Vagina (tissue), 2 donors: ENCODE measurements around the gene ASXL2. TPM values are rescaled to one million over a fixed set of nuclear protein-coding genes. Genes with fewer than 3 reads are reported as not detected.

Experiments used
- DNase-seq, 2 donors: peaks; one replicate each; pipeline ENCODE4 v3.0.0-alpha.2; 2017; ENCODE audit errors: extremely low spot score in 2 of 2
- H3K27ac ChIP-seq: fragments of 200-600 bp; sonication (generic); one replicate; pipeline ENCODE4 v1.5.1; 2019
- H3K27me3 ChIP-seq: fragments of 200-600 bp; sonication (generic); one replicate; pipeline ENCODE4 v1.5.1; 2019
- H3K36me3 ChIP-seq, 2 donors: fragments of 200-600 bp; sonication (generic); one replicate each; pipeline ENCODE4 v1.5.1; 2017 to 2019
- H3K4me1 ChIP-seq: fragments of 200-600 bp; sonication (generic); one replicate; pipeline ENCODE4 v1.5.1; 2019
- H3K4me3 ChIP-seq, 2 donors: fragments of 200-600 bp; sonication (generic); 1 replicate in 1 of 2; 2 replicates in 1 of 2; pipeline ENCODE4 v1.5.1; 2016 to 2019
- H3K9me3 ChIP-seq: fragments of 200-600 bp; sonication (generic); one replicate; pipeline ENCODE4 v1.5.1; 2019
- CTCF ChIP-seq, 3 experiments: fragments of 450-650 bp in 2 of 3; fragments of 200-600 bp in 1 of 3; sonication (generic) in 1 of 3; IDR thresholded peaks; one replicate each; pipeline ENCODE4 v1.5.1; 2017 to 2019; ENCODE audit warnings: antibody characterized with exemption in 3 of 3, mild to moderate bottlenecking in 2 of 3, moderate library complexity in 2 of 3
- POLR2A ChIP-seq, 2 donors: fragments of 450-650 bp; IDR thresholded peaks; one replicate each; pipeline ENCODE4 v1.6.1; 2017; ENCODE audit warnings: antibody characterized with exemption in 2 of 2, mild to moderate bottlenecking in 2 of 2, moderate library complexity in 2 of 2
- POLR2AphosphoS5 ChIP-seq, 2 donors: sonication (generic); formaldehyde crosslinking; IDR thresholded peaks; one replicate each; pipeline ENCODE4 v1.9.0; 2017; ENCODE audit warnings: antibody characterized with exemption in 2 of 2, mild to moderate bottlenecking in 2 of 2, low read depth in 1 of 2; ENCODE audit not compliant: insufficient read depth in 1 of 2
- intact Hi-C: fragments of 100-400 bp; cut with DNase I; formaldehyde crosslinking; loops from one replicate; pipeline ENCODE4 v1.15.1; 2023
- total RNA-seq: library from RNA; depleted of rRNA; stranded (reverse); fragments of >200 nt; gene quantifications from one replicate; pipeline ENCODE4 v1.2.3, GENCODE V29; 2016

ASXL2 gene
- total RNA-seq, 1 donor from 2014 or later: 16.2 TPM

GRCh38 chr2:25867396-25868003 is 10.8 kb downstream of the ASXL2 start:
- Histone ChIP-seq H3K36me3 (peaks cover 0 to 19% of the 10 kb centered on the region in 2 donors), H3K27me3 (no peaks in the 10 kb centered on the region), H3K4me3 (no peak overlapping the region), H3K9me3 (no peaks in the 10 kb centered on the region), H3K4me1 (no peaks in the 10 kb centered on the region), H3K27ac (no peak overlapping the region)
- no peak for DNase-seq
- intact Hi-C loops: no loop called here
- TF ChIP-seq CTCF (IDR thresholded peaks at IDR 0.05): no peak
- TF ChIP-seq POLR2AphosphoS5 (IDR thresholded peaks at IDR 0.05; ENCODE audit: insufficient read depth in 1 of 2, low read depth in 1 of 2): no peak
- TF ChIP-seq POLR2A (IDR thresholded peaks at IDR 0.05): no peak

GRCh38 chr2:25856377-25856776 is 21.9 kb downstream of the ASXL2 start:
- H3K9me3 ChIP-seq: no peaks in the 10 kb centered on the region
- TF ChIP-seq POLR2A (IDR thresholded peaks at IDR 0.05): no peak
- TF ChIP-seq POLR2AphosphoS5 (IDR thresholded peaks at IDR 0.05; ENCODE audit: insufficient read depth in 1 of 2, low read depth in 1 of 2): no peak
- TF ChIP-seq CTCF (IDR thresholded peaks at IDR 0.05): no peak
- no peak overlapping the region for H3K27ac ChIP-seq
- no peak for DNase-seq
- peaks cover 5% of the 10 kb centered on the region for H3K4me1 ChIP-seq
- no peaks in the 10 kb centered on the region for H3K27me3 ChIP-seq
- intact Hi-C loops: no loop called here
- no peak overlapping the region for H3K4me3 ChIP-seq
- H3K36me3 ChIP-seq: no peaks in the 10 kb centered on the region

- no peaks in the 10 kb centered on the region for H3K9me3 ChIP-seq
- H3K4me3 ChIP-seq: no peak overlapping the region
- DNase-seq: no peak
- H3K36me3 ChIP-seq: no peaks in the 10 kb centered on the region
- H3K27me3 ChIP-seq: no peaks in the 10 kb centered on the region
- TF ChIP-seq CTCF (IDR thresholded peaks at IDR 0.05) (no peak), POLR2A (IDR thresholded peaks at IDR 0.05) (no peak), POLR2AphosphoS5 (IDR thresholded peaks at IDR 0.05; ENCODE audit: insufficient read depth in 1 of 2, low read depth in 1 of 2) (no peak)
- peaks cover 5% of the 10 kb centered on the region for H3K4me1 ChIP-seq
- intact Hi-C loops: no loop called here
- H3K27ac ChIP-seq: no peak overlapping the region
These were observed 23.2 kb downstream of the ASXL2 start for GRCh38 chr2:25855065-25855464.

GRCh38 chr2:25854613-25855012 is 23.7 kb downstream of the ASXL2 start:
- intact Hi-C loops: no loop called here

More at GRCh38 chr2:25854613-25855012, 23.7 kb downstream of the ASXL2 start:
- DNase-seq: no peak
- no peaks in the 10 kb centered on the region for H3K27me3 ChIP-seq
- H3K4me1 ChIP-seq: peaks cover 5% of the 10 kb centered on the region
- H3K36me3 ChIP-seq: no peaks in the 10 kb centered on the region
- no peak overlapping the region for H3K4me3 ChIP-seq
- TF ChIP-seq POLR2AphosphoS5 (IDR thresholded peaks at IDR 0.05; ENCODE audit: insufficient read depth in 1 of 2, low read depth in 1 of 2): no peak
- TF ChIP-seq CTCF (IDR thresholded peaks at IDR 0.05): no peak
- TF ChIP-seq POLR2A (IDR thresholded peaks at IDR 0.05): no peak
- no peaks in the 10 kb centered on the region for H3K9me3 ChIP-seq
- no peak overlapping the region for H3K27ac ChIP-seq
